Stomach (tissue), 4 donors: Measurements from ENCODE around the gene SCARB1.

Experiments used
- POLR2A ChIP-seq, 4 donors: fragments of 450-650 bp; IDR thresholded peaks; one replicate each; pipeline ENCODE4 v1.6.1; 2016; ENCODE audit warnings: antibody characterized with exemption in 4 of 4, control low read depth in 2 of 4, mild to moderate bottlenecking in 1 of 4, moderate library complexity in 1 of 4
- POLR2AphosphoS5 ChIP-seq, 3 donors: sonication (generic); formaldehyde crosslinking; IDR thresholded peaks; one replicate each; pipeline ENCODE4 v1.6.1; 2016; ENCODE audit warnings: antibody characterized with exemption in 3 of 3
- TF ChIP-seq, protein P1 (sequence below), 7 experiments: fragments of 450-650 bp in 4 of 7; fragments of 200-600 bp in 3 of 7; sonication (generic) in 3 of 7; IDR thresholded peaks; one replicate each; pipeline ENCODE4 v1.5.1; 2016 to 2019; ENCODE audit warnings: antibody characterized with exemption in 7 of 7, control low read depth in 2 of 7, mild to moderate bottlenecking in 1 of 7

DNA sequence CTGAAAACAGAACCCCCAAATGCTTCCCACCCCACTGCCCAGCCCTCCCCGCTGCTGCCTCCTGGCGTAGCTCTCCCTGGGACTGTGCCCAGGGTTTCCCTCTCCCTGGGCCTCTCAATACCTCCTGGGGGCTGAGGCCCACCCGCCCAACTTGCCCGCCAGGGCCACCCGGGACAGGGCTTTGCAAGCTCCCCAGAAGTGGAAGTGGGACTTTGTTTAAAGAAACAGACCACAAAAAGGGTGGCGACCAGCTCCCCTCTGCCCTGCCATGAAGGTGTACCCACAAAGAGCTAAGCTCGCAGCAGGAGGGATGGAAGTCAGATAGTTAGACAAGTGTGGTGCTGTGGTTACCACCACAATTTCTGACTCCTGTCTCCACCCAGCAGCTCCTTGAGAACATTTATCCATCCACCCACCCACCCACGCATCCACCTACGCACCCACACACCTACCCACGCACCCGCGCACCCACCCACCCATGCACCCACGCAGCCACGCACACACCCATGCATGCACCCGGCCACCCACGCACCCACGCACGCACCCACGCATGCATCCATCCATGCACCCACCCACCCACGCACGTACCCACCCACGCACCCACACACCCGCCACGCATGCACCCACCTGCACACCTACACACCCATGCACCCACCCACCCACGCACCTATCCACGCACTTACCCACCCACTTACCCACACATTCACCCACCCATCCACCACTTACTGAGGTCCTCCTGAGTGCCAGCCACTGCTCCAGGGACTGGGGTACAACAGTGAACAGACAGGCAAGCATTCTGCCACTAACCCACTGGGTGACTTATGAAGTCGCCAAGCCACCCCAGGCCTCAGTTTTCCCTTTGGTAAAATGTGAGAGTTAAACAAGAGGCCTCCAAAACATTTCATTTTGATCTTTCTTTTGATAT lies 127.3 kb downstream of the SCARB1 start:
- no peak for TF ChIP-seq POLR2AphosphoS5 (IDR thresholded peaks at IDR 0.05)
- TF ChIP-seq, protein P1, sequence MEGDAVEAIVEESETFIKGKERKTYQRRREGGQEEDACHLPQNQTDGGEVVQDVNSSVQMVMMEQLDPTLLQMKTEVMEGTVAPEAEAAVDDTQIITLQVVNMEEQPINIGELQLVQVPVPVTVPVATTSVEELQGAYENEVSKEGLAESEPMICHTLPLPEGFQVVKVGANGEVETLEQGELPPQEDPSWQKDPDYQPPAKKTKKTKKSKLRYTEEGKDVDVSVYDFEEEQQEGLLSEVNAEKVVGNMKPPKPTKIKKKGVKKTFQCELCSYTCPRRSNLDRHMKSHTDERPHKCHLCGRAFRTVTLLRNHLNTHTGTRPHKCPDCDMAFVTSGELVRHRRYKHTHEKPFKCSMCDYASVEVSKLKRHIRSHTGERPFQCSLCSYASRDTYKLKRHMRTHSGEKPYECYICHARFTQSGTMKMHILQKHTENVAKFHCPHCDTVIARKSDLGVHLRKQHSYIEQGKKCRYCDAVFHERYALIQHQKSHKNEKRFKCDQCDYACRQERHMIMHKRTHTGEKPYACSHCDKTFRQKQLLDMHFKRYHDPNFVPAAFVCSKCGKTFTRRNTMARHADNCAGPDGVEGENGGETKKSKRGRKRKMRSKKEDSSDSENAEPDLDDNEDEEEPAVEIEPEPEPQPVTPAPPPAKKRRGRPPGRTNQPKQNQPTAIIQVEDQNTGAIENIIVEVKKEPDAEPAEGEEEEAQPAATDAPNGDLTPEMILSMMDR (IDR thresholded peaks at IDR 0.05), result no peak
- no peak for TF ChIP-seq POLR2A (IDR thresholded peaks at IDR 0.05)
